Thymus (tissue), 11 donors: ENCODE measurements around the gene ZNF335. TPM values are rescaled to one million over a fixed set of nuclear protein-coding genes. Genes with fewer than 3 reads are reported as not detected.

Experiments
- DNase-seq, 9 donors: peaks; one replicate each; pipeline ENCODE4 v3.0.0-alpha.2; 2013; ENCODE audit warnings: low spot score in 9 of 9, low read depth in 6 of 9, missing footprints in 1 of 9
- H3K27ac ChIP-seq, 2 donors: one replicate each; pipeline ENCODE4 v1.5.1; 2013; ENCODE audit warnings: control low read depth in 1 of 2, low read depth in 1 of 2, low read length in 1 of 2, mild to moderate bottlenecking in 1 of 2, moderate library complexity in 1 of 2
- H3K27me3 ChIP-seq, 2 donors: one replicate each; pipeline ENCODE4 v1.5.1; 2013; ENCODE audit warnings: low read length in 1 of 2; ENCODE audit not compliant: control insufficient read depth in 2 of 2, insufficient read depth in 1 of 2
- H3K36me3 ChIP-seq, 2 donors: one replicate each; pipeline ENCODE4 v1.5.1; 2013; ENCODE audit warnings: low read length in 1 of 2, mild to moderate bottlenecking in 1 of 2, moderate library complexity in 1 of 2; ENCODE audit not compliant: control insufficient read depth in 2 of 2, insufficient read depth in 2 of 2
- H3K4me1 ChIP-seq, 2 donors: one replicate each; pipeline ENCODE4 v1.5.1; 2013; ENCODE audit warnings: low read length in 2 of 2; ENCODE audit not compliant: control insufficient read depth in 2 of 2, insufficient read depth in 2 of 2
- H3K4me3 ChIP-seq, 2 donors: one replicate each; pipeline ENCODE4 v1.5.1; 2013; ENCODE audit warnings: low read length in 2 of 2, control low read depth in 1 of 2, mild to moderate bottlenecking in 1 of 2
- H3K9me3 ChIP-seq, 2 donors: one replicate each; pipeline ENCODE4 v1.5.1; 2013; ENCODE audit warnings: low read length in 1 of 2, mild to moderate bottlenecking in 1 of 2; ENCODE audit not compliant: control insufficient read depth in 2 of 2, insufficient read depth in 1 of 2
- WGBS: extraction: QIAGEN DNeasy Blood & Tissue Kit; methylation state at CpG from one replicate; pipeline ENCODE4 v1.1.7; 2013; 5-methylcytosine and 5-hydroxymethylcytosine counted together
- polyA plus RNA-seq: library from polyadenylated mRNA; stranded (reverse); fragments of 200-250 nt; gene quantifications from one replicate; pipeline ENCODE4 v1.2.3, GENCODE V29; 2013
- total RNA-seq: library from RNA; stranded (reverse); fragments of 120-200 nt; gene quantifications from one replicate; pipeline ENCODE4 v1.2.4, GENCODE V29; 2013
- donor health status: healthy.

ZNF335 gene
- total and polyA plus RNA-seq, 2 donors = 8.3 to 16.5 TPM

DNA sequence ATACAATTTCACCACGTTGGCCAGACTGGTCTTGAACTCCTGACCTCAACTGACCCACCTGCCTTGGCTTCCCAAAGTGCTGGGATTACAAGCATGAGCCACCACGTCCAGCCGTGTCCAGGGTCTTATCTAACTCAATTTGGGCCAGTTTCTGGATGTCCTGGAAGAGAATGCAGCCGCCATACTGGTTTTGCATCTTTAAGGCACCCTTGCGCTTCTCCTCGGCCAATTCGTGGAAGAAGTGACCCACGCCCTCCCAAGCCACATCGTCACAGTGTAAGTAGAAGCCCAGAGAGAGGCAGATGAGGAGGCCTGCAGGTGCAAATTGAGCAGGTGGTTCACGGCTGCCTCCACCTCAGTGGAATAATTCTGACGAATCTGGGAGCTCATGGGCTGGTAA lies 3.7 kb upstream of the ZNF335 start:
- 93% methylated on average over 11 of the region's 11 CpGs for WGBS

DNA sequence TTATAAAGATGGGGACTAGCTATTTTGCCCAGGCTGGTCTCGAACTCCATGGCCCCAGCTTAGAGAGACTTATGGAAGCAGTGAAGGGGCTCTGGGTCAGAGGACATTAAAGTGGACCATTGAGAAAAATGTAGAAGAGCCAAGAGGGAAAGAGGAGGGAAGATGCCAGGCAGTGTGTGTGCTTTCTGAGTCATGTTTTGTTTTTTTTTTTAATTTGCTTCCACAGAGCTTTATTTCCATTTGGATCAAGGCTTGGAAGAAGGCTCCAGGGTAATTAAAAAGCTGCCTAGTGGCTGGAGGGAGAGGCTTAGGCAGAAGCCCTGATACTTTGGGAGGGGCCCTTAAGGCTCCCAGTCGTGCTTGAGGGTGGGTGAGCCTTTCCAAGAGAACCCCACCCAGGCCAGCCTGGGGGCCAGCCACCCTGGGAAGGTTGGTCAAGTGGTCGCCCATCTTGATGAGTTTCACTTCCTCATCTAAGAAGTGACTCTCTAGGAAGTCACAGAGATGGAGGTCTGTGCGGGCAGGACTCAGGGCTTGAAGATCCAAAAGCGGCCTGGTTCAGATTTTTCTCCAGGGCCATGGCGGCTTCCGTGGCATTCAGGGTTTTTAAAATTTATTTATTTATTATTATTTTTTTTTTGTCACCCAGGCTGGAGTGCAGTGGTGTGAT lies 3.0 kb upstream of the ZNF335 start:
- no peaks in the 10 kb centered on the region for H3K9me3 ChIP-seq
- DNase-seq = no peak
- peaks cover 0 to 11% of the 10 kb centered on the region in 2 donors for H3K27me3 ChIP-seq
- H3K27ac ChIP-seq = no peak overlapping the region
- no peak overlapping the region for H3K4me3 ChIP-seq
- peaks cover 9 to 19% of the 10 kb centered on the region in 2 donors for H3K4me1 ChIP-seq
- 84% methylated on average over 7 of the region's 7 CpGs for WGBS
- no peaks in the 10 kb centered on the region for H3K36me3 ChIP-seq

More for the DNA sequence above, 3.7 kb upstream of the ZNF335 start:
- no peaks in the 10 kb centered on the region for H3K9me3 ChIP-seq
- H3K4me1 ChIP-seq = peaks cover 6 to 13% of the 10 kb centered on the region in 2 donors
- DNase-seq = no peak
- no peaks in the 10 kb centered on the region for H3K36me3 ChIP-seq
- no peak overlapping the region for H3K4me3 ChIP-seq
- H3K27ac ChIP-seq = no peak overlapping the region
- peaks cover 0 to 13% of the 10 kb centered on the region in 2 donors for H3K27me3 ChIP-seq

DNA sequence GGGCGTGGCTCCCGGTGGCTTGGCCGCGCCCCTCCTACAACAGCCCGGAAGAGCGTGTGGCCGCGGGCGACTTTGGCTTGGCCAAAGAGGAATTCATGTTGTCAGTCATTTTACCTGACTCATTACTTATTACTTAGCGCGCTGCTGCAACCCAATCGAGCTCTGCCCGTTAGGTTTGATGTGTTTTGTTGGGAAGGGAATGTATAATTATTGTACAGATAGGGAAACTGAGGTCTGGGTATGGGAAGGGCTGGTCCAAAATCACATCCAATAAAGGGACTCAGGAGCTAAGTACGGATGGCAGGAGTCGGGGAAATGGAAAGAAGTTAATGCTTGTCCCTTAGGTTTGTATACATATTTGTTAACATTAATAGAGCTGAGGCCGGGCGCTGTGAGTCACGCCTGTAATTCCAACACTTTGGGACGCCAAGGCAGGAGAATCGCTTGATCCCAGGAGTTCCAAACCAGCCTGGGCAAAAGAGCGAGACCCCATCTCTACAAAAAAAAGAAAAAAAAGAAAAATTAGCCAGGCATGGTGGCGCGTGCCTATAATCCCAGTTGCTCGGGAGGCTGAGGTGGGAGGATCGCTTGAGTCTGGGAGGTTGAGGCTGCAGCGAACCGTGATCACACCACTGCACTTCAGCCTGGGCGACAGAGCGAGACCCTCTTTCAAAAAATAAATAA lies 639 bp upstream of the ZNF335 start:
- Histone ChIP-seq H3K4me1 (peaks cover 9 to 24% of the 10 kb centered on the region in 2 donors), H3K27ac (peak overlapping the region; percentile 75 to 100), H3K27me3 (peaks cover 0 to 11% of the 10 kb centered on the region in 2 donors), H3K4me3 (peak overlapping the region; percentile 75 to 98), H3K36me3 (peaks cover 18 to 19% of the 10 kb centered on the region in 2 donors), H3K9me3 (no peaks in the 10 kb centered on the region)
- DNase-seq = no peak
- 47% methylated on average over 29 of the region's 29 CpGs for WGBS

DNA sequence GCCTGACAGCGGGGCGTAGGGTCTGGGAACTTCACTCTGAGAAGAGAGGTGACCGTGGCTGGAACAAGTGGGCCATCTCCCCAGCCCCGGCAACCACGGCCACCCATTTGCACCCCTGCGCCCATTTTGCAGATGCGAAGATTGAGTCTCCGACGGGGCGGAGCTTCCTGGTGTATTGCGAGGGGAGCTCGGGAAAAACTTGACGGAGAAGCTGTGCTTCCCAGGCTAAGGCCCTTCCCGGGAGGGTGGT lies 653 bp downstream of the ZNF335 start:
- WGBS = 2% methylated on average over 14 of the region's 14 CpGs
- Histone ChIP-seq H3K27ac (peak overlapping the region; percentile 96 to 100), H3K36me3 (peaks cover 27% of the 10 kb centered on the region in 2 donors), H3K27me3 (peaks cover 0 to 7% of the 10 kb centered on the region in 2 donors), H3K4me1 (peaks cover 9 to 24% of the 10 kb centered on the region in 2 donors), H3K4me3 (peak overlapping the region; percentile 75 to 98), H3K9me3 (no peaks in the 10 kb centered on the region)
- DNase-seq = no peak

DNA sequence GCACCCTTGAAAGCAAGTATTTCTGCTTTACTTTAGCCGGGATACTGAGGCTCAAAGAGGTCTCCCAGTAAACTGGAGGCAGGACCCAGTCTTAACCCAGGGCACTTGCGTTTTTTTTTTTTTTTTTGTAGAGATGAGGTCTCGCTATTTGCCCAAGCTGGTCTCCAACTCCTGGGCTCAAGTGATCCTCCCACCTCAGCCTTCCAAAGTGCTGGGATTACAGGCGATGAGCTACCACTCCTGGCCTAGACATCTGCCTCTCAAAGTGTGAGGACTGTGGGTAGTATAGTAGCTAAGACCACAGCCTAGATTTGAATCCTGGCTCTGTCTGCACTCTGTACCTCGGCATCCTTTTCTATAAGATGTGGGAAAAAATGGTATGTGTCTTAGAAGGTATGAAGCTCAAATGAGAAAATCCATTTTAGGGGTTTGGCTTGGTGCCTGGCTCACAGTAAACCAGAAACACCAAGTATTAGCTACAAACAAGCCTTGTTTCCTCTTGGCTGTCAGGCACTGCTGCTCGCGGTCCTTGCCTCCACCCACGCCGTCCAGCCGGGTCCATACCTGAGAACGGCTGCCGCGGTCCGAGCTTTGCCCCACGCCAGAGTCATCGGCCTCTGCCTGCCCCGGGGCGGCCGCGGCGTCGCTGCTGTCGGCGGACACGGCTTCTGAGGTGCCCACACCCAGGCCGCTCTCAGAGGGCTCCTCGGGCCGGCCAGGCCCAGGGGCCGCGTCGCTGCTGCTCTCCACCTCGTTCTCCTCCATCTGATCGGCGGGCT lies 1.2 kb downstream of the ZNF335 start:
- Histone ChIP-seq H3K4me3 (peak overlapping the region; percentile 75 to 98), H3K9me3 (no peaks in the 10 kb centered on the region), H3K36me3 (peaks cover 28 to 30% of the 10 kb centered on the region in 2 donors), H3K27ac (peak overlapping the region; percentile 96 to 100), H3K27me3 (peaks cover 0 to 2% of the 10 kb centered on the region in 2 donors), H3K4me1 (peaks cover 9 to 24% of the 10 kb centered on the region in 2 donors)
- DNase-seq = peak in 1 of 9 donors; percentile 27
- 23% methylated on average over 34 of the region's 34 CpGs for WGBS

DNA sequence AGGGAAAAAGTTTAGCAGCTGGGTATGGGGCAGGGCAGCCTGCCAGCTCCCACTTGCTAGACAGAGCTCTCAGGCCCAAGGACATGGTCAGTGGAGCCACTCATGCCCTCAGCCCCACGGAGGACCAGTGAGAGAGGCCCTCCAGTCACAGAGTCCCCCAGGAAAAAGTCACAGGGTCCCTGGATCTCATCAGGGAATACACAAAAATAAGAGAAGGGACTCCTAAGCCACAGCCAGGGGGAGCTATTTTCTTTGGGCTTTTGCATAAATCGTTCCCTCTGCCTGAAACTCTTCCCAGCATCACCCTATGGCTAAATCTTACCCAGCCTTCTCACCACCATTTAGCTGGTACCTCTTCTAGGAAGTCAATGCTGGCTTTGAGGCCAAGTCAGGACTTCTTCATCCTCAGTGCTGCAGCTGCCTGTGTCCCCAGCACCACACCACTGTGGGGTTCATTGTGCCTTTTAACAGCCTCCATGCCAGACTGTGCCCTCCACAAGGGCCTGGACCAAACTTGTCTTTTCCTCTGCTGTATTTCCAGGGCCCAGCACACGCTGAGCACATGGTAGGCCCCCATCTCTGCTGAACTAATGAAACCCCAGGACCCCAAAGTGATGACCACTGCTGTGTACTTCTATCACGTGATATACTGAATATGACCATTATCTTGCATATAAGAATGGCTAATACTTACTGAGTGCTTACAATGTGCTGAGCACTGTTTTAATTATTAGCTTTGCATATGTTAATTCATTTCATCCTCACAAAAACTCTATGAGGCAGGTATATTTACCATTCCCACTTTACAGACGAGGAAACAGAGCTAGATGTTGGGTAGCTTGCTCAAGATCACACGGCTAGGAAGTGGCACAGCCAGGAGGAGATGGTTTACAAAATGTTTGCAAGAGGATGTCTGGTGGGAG lies 2.0 kb downstream of the ZNF335 start:
- peak in 6 of 9 donors; percentile 20 to 63 (median 32) for DNase-seq
- H3K9me3 ChIP-seq = no peaks in the 10 kb centered on the region
- H3K36me3 ChIP-seq = peaks cover 37 to 38% of the 10 kb centered on the region in 2 donors
- H3K27me3 ChIP-seq = no peaks in the 10 kb centered on the region
- peak overlapping the region; percentile 64 to 100 for H3K27ac ChIP-seq
- peaks cover 9 to 24% of the 10 kb centered on the region in 2 donors for H3K4me1 ChIP-seq
- H3K4me3 ChIP-seq = peak overlapping the region; percentile 75 to 98
- WGBS = 66% methylated on average over 6 of the region's 6 CpGs

DNA sequence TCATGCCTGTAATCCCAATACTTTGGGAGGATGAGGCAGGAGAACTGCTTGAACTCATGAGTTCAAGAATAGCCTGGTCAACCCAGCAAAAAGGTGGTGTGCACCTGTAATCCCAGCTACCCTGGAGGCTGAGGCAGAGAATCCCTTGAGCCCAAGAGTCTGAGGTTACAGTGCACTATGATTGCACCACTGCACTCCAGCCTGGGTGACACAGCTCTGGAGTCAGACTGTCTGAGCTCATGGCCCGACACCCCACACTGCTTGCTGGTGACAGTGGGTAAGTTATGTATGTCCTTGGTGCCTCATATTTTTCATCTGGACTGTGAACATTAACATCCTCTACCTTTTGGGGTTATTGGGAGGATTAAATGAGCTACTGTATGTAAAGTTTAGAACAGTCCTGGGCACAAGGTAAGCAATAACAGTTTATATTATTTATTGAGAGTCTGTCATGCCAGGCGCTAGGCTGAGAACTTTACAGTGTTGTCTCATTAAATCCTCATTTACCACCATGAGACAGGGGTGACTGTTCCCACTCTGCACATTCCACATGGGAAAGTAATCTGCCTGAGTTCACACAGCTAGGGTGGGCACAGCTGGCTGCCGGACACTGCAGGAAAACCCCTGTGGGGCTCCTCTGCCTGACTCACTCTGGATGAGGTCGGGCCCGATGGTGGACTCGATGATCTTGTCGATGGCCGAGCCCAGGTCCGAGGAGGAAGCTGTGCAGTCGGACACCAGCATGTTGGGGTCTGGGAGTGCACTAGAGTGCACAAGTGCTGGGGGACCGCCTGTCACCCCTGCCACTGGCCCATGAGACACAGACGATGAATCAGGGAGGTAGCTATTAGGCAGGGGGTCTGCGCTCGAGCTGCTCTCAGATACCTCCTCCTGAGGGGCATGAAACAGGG lies 2.9 kb downstream of the ZNF335 start:
- peaks cover 9 to 24% of the 10 kb centered on the region in 2 donors for H3K4me1 ChIP-seq
- no peaks in the 10 kb centered on the region for H3K9me3 ChIP-seq
- H3K27me3 ChIP-seq = no peaks in the 10 kb centered on the region
- DNase-seq = no peak
- H3K27ac ChIP-seq = no peak overlapping the region
- H3K4me3 ChIP-seq = no peak overlapping the region
- H3K36me3 ChIP-seq = peaks cover 43 to 47% of the 10 kb centered on the region in 2 donors
- 98% methylated on average over 14 of the region's 14 CpGs for WGBS
